ENCODE data around the gene PTGES2. TPM values are rescaled to one million over a fixed set of nuclear protein-coding genes. Genes with fewer than 3 reads are reported as not detected.

Gene PTGES2
- total and polyA plus RNA-seq, 7 donors = 61.2 to 150 (median 119) TPM

- Histone ChIP-seq H3K4me1 (peaks cover 89% of the 10 kb centered on the region), H3K9me3 (no peaks in the 10 kb centered on the region), H3K36me3 (ENCODE audit: insufficient read depth in 1 of 2, low read depth in 1 of 2) (peaks cover 2 to 69% of the 10 kb centered on the region in 2 donors), H3K27me3 (ENCODE audit: insufficient read depth in 3 of 3, low read length in 2 of 3) (no peaks in the 10 kb centered on the region), H3K27ac (peak overlapping the region; percentile 97), H3K4me3 (peak overlapping the region; percentile 70)
- WGBS, 3 donors = 35 to 50% (median 42%) methylated on average over 23 of the region's 23 CpGs
- DNase-seq (peak; percentile 82 to 95), ATAC-seq (peak; percentile 48 to 59 (median 56))
- intact Hi-C loops (cut with DNase I) = loop anchor here in 1 of 2 donors (5.0 kb wide), 1 partner anchor 46 kb away; no protein-coding TSS in a partner anchor
- TF ChIP-seq, protein P1, sequence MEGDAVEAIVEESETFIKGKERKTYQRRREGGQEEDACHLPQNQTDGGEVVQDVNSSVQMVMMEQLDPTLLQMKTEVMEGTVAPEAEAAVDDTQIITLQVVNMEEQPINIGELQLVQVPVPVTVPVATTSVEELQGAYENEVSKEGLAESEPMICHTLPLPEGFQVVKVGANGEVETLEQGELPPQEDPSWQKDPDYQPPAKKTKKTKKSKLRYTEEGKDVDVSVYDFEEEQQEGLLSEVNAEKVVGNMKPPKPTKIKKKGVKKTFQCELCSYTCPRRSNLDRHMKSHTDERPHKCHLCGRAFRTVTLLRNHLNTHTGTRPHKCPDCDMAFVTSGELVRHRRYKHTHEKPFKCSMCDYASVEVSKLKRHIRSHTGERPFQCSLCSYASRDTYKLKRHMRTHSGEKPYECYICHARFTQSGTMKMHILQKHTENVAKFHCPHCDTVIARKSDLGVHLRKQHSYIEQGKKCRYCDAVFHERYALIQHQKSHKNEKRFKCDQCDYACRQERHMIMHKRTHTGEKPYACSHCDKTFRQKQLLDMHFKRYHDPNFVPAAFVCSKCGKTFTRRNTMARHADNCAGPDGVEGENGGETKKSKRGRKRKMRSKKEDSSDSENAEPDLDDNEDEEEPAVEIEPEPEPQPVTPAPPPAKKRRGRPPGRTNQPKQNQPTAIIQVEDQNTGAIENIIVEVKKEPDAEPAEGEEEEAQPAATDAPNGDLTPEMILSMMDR (IDR thresholded peaks at IDR 0.05) = no peak
These were observed 24.5 kb downstream of the PTGES2 start for GRCh38 chr9:128102861-128103588.

DNA sequence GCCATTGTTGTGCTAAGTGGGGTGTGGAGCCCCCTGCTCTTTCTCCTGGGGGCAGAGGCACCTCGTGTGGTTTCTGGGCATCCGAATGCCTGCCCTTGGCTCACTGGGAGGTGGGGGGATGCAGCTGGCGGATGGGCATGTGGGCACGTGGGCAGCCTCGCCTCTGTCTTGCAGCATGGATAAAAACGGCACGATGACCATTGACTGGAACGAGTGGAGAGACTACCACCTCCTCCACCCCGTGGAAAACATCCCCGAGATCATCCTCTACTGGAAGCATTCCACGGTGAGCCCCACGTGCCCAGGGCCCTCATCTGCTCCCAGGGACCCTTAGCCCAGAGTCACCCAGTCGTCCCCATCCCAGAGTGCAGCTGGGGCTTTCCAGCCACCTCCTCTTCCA lies 25.3 kb downstream of the PTGES2 start:
- peak overlapping the region; percentile 97 for H3K27ac ChIP-seq
- DNase-seq (peak in 1 of 2 donors; percentile 57), ATAC-seq (no peak)
- intact Hi-C loops (cut with DNase I) = loop anchor here in 1 of 2 donors (5.0 kb wide), 1 partner anchor 45 kb away; no protein-coding TSS in a partner anchor
- H3K9me3 ChIP-seq = no peaks in the 10 kb centered on the region
- H3K4me1 ChIP-seq = peaks cover 89% of the 10 kb centered on the region
- 36 to 48% (median 40%) methylated on average over 13 of the region's 13 CpGs for WGBS, 3 donors
- H3K4me3 ChIP-seq = peak overlapping the region; percentile 70
- H3K36me3 ChIP-seq (ENCODE audit: insufficient read depth in 1 of 2, low read depth in 1 of 2) = peaks cover 2 to 60% of the 10 kb centered on the region in 2 donors
- TF ChIP-seq, protein P1 (IDR thresholded peaks at IDR 0.05) = no peak
- H3K27me3 ChIP-seq (ENCODE audit: insufficient read depth in 3 of 3, low read length in 2 of 3) = no peaks in the 10 kb centered on the region

DNA sequence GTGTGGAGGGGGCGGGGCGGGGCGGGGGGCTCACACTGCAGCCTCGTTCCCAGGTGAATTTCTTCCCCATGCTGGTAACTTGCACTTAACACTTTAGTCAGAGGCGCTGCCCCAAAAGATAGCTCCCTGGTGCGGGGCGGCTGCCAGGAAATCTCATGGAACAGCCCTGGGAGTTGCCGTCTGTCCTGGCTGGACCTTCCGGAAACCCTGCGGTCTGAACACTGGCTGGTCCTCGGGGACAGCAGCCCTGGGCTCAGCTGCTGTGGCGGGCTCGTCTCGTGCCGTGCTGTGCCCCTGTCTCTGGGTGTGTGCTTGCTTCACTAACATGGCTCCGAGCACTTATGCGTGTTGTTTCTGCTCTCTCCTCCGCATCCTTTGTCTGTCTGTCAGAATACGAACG lies 25.8 kb downstream of the PTGES2 start:
- Histone ChIP-seq H3K27ac (peak overlapping the region; percentile 97), H3K27me3 (ENCODE audit: insufficient read depth in 3 of 3, low read length in 2 of 3) (no peaks in the 10 kb centered on the region), H3K36me3 (ENCODE audit: insufficient read depth in 1 of 2, low read depth in 1 of 2) (peaks cover 2 to 55% of the 10 kb centered on the region in 2 donors), H3K9me3 (no peaks in the 10 kb centered on the region), H3K4me1 (peaks cover 87% of the 10 kb centered on the region), H3K4me3 (peak overlapping the region; percentile 70)
- DNase-seq (peak; percentile 70 to 86), ATAC-seq (peak in 3 of 4 donors; percentile 15 to 24 (median 20))
- TF ChIP-seq, protein P1 (IDR thresholded peaks at IDR 0.05) = no peak
- intact Hi-C loops (cut with DNase I) = loop anchor here in 1 of 2 donors (5.0 kb wide), 1 partner anchor 44 kb away; no protein-coding TSS in a partner anchor
- WGBS, 3 donors = 27 to 38% (median 28%) methylated on average over 20 of the region's 20 CpGs

- Histone ChIP-seq H3K4me1 (peaks cover 85% of the 10 kb centered on the region), H3K4me3 (peak overlapping the region; percentile 70), H3K27ac (peak overlapping the region; percentile 97), H3K9me3 (no peaks in the 10 kb centered on the region), H3K36me3 (ENCODE audit: insufficient read depth in 1 of 2, low read depth in 1 of 2) (peaks cover 0 to 51% of the 10 kb centered on the region in 2 donors), H3K27me3 (ENCODE audit: insufficient read depth in 3 of 3, low read length in 2 of 3) (no peaks in the 10 kb centered on the region)
- WGBS, 3 donors = 43 to 59% (median 47%) methylated on average over 12 of the region's 12 CpGs
- intact Hi-C loops (cut with DNase I) = loop anchor here in 1 of 2 donors (5.0 kb wide), 1 partner anchor 44 kb away; no protein-coding TSS in a partner anchor
- ATAC-seq (no peak), DNase-seq (peak in 1 of 2 donors; percentile 39)
- TF ChIP-seq, protein P1 (IDR thresholded peaks at IDR 0.05) = no peak
These were observed 26.3 kb downstream of the PTGES2 start for GRCh38 chr9:128101231-128101661.

All from psoas muscle (tissue), 8 donors.